Stimulated activated naive CD4-positive, alpha-beta T cell (primary cell): Measurements from ENCODE around the gene ZBTB9.

Experiments
- DNase-seq, 6 experiments: peaks; one replicate each; lab custom pipeline; 2025; lab: John Stamatoyannopoulos, UW

Gene ZBTB9

GRCh38 chr6:33433001-33433543, 21.3 kb upstream of the ZBTB9 start:
- DNase-seq = no peak

GRCh38 chr6:33433544-33434191, 20.7 kb upstream of the ZBTB9 start:
- no peak for DNase-seq

- DNase-seq = no peak
Observed at GRCh38 chr6:33434961-33435360, 19.4 kb upstream of the ZBTB9 start.

GRCh38 chr6:33437666-33438065, 16.7 kb upstream of the ZBTB9 start:
- no peak for DNase-seq

- DNase-seq = no peak
Observed at GRCh38 chr6:33438978-33439594, 15.3 kb upstream of the ZBTB9 start.

- no peak for DNase-seq
Observed at GRCh38 chr6:33439956-33440648, 14.3 kb upstream of the ZBTB9 start.

- no peak for DNase-seq
Observed at GRCh38 chr6:33440649-33441309, 13.6 kb upstream of the ZBTB9 start.

GRCh38 chr6:33441457-33441856, 12.9 kb upstream of the ZBTB9 start:
- no peak for DNase-seq

GRCh38 chr6:33442283-33442682, 12.1 kb upstream of the ZBTB9 start:
- no peak for DNase-seq

- DNase-seq = no peak
Observed at GRCh38 chr6:33443025-33443424, 11.4 kb upstream of the ZBTB9 start.

GRCh38 chr6:33443619-33444504, 10.5 kb upstream of the ZBTB9 start:
- DNase-seq = no peak

GRCh38 chr6:33445119-33445603, 9.2 kb upstream of the ZBTB9 start:
- no peak for DNase-seq

- DNase-seq = no peak
Observed at GRCh38 chr6:33446356-33446755, 8.0 kb upstream of the ZBTB9 start.

- DNase-seq = no peak
Observed at GRCh38 chr6:33450434-33450833, 3.9 kb upstream of the ZBTB9 start.

- DNase-seq = no peak
Observed at GRCh38 chr6:33451606-33452005, 2.8 kb upstream of the ZBTB9 start.

- no peak for DNase-seq
Observed at GRCh38 chr6:33452496-33452895, 1.9 kb upstream of the ZBTB9 start.

GRCh38 chr6:33453393-33454008, 875 bp upstream of the ZBTB9 start:
- DNase-seq = peak in 2 of 6 experiments; percentile 8 to 34

- DNase-seq = peak in 1 of 6 experiments; percentile 16
Observed at GRCh38 chr6:33455051-33455450, 675 bp downstream of the ZBTB9 start.

- DNase-seq = no peak
Observed at GRCh38 chr6:33456156-33456555, 1.8 kb downstream of the ZBTB9 start.

- DNase-seq = no peak
Observed at GRCh38 chr6:33458676-33459075, 4.3 kb downstream of the ZBTB9 start.

GRCh38 chr6:33459226-33459625, 4.8 kb downstream of the ZBTB9 start:
- no peak for DNase-seq
